HCT116 (cell line): ENCODE measurements around the gene NKX2-2.

ENCODE experiments used
- CBX3 ChIP-seq: IDR thresholded peaks from 2 replicates; pipeline ENCODE4 v1.6.1; 2012; ENCODE audit warnings: low read depth
- CEBPB ChIP-seq: IDR thresholded peaks from 2 replicates; pipeline ENCODE4 v1.6.1; 2012; ENCODE audit warnings: low read depth
- CTCF ChIP-seq, 3 experiments: fragments of 200-600 bp in 1 of 3; sonication (generic) in 1 of 3; IDR thresholded peaks in 2 of 3; conservative IDR thresholded peaks in 1 of 3; 2 replicates each; pipeline ENCODE4 v1.5.1; 2012 to 2017; ENCODE audit warnings: low read depth in 2 of 3, low read length in 2 of 3, antibody characterized with exemption in 1 of 3, borderline replicate concordance in 1 of 3, control low read depth in 1 of 3, mild to moderate bottlenecking in 1 of 3, mixed read lengths in 1 of 3, mixed run types in 1 of 3, moderate library complexity in 1 of 3; ENCODE audit not compliant: insufficient read depth in 1 of 3
- EZH2 ChIP-seq: fragments of 200-600 bp; sonication (generic); IDR thresholded peaks from 2 replicates; pipeline ENCODE4 v1.6.1; 2017; ENCODE audit warnings: antibody characterized with exemption, mixed run types
- POLR2A ChIP-seq: IDR thresholded peaks from 2 replicates; pipeline ENCODE4 v1.7.0; 2011; ENCODE audit warnings: borderline replicate concordance; ENCODE audit not compliant: insufficient read depth, insufficient read length; ENCODE audit errors: extremely low read depth
- POLR2AphosphoS5 ChIP-seq: IDR thresholded peaks from 2 replicates; pipeline ENCODE4 v1.6.1; 2011; ENCODE audit warnings: mild to moderate bottlenecking, low read depth, low read length, moderate library complexity

- TF ChIP-seq CTCF (IDR thresholded peaks at IDR 0.05 in 2 of 3, conservative IDR thresholded peaks at IDR 0.05 in 1 of 3; ENCODE audit: borderline replicate concordance in 1 of 3, insufficient read depth in 1 of 3, low read depth in 2 of 3, low read length in 2 of 3) (no peak), POLR2A (no peak), CEBPB (no peak), EZH2 (no peak), POLR2AphosphoS5 (no peak), CBX3 (no peak)
Measured at GRCh38 chr20:21465799-21466198, 48.1 kb downstream of the NKX2-2 start.
